Spleen (tissue), 11 donors: ENCODE results near the gene PLD5. TPM values are rescaled to one million over a fixed set of nuclear protein-coding genes. Genes with fewer than 3 reads are reported as not detected.

Experiments
- DNase-seq: peaks from one replicate; pipeline ENCODE4 v3.0.0-alpha.2; 2020
- H3K27ac ChIP-seq, 8 donors: fragments of 200-600 bp; sonication (generic) in 7 of 8; 1 replicate in 4 of 8; 2 replicates in 4 of 8; pipeline versions ENCODE4 v1.5.0 to v1.8.0; 2016 to 2021; ENCODE audit warnings: inconsistent platforms in 4 of 8, mild to moderate bottlenecking in 4 of 8, moderate library complexity in 1 of 8
- H3K27me3 ChIP-seq, 7 donors: fragments of 200-600 bp; sonication (generic) in 6 of 7; replicated peaks in 1 of 7; 1 replicate in 4 of 7; 2 replicates in 3 of 7; pipeline versions ENCODE4 v1.5.0 to v1.8.0; 2016 to 2021; ENCODE audit warnings: inconsistent platforms in 3 of 7, mild to moderate bottlenecking in 1 of 7
- H3K36me3 ChIP-seq, 6 donors: fragments of 200-600 bp; sonication (generic) in 5 of 6; 1 replicate in 4 of 6; 2 replicates in 2 of 6; pipeline versions ENCODE4 v1.5.0 to v1.8.0; 2016 to 2021; ENCODE audit warnings: inconsistent platforms in 2 of 6
- H3K4me1 ChIP-seq, 6 donors: fragments of 200-600 bp; sonication (generic) in 5 of 6; 1 replicate in 3 of 6; 2 replicates in 3 of 6; pipeline versions ENCODE4 v1.5.0 to v1.8.0; 2016 to 2021; ENCODE audit warnings: inconsistent platforms in 3 of 6
- H3K4me3 ChIP-seq, 8 donors: fragments of 200-600 bp; sonication (generic) in 7 of 8; 1 replicate in 4 of 8; 2 replicates in 4 of 8; pipeline versions ENCODE4 v1.5.0 to v1.8.0; 2016 to 2021; ENCODE audit warnings: inconsistent platforms in 4 of 8, mild to moderate bottlenecking in 4 of 8, moderate library complexity in 2 of 8
- H3K9me3 ChIP-seq, 8 donors: fragments of 200-600 bp; sonication (generic) in 7 of 8; 1 replicate in 4 of 8; 2 replicates in 4 of 8; pipeline versions ENCODE4 v1.5.0 to v1.8.0; 2016 to 2021; ENCODE audit warnings: inconsistent platforms in 4 of 8
- POLR2A ChIP-seq, 3 donors: fragments of 450-650 bp; IDR thresholded peaks; one replicate each; pipeline ENCODE4 v1.5.1; 2017; ENCODE audit warnings: antibody characterized with exemption in 3 of 3, mild to moderate bottlenecking in 1 of 3
- POLR2AphosphoS5 ChIP-seq, 3 donors: sonication (generic); formaldehyde crosslinking; IDR thresholded peaks; one replicate each; pipeline ENCODE4 v1.5.1; 2017; ENCODE audit warnings: antibody characterized with exemption in 3 of 3
- WGBS, 5 donors: extraction: QIAGEN DNeasy Blood & Tissue Kit in 3 of 5; methylation state at CpG; one replicate each; pipeline versions ENCODE4 v1.1.5 to v1.1.7; 2013 to 2018; 5-methylcytosine and 5-hydroxymethylcytosine counted together
- intact Hi-C: fragments of 100-400 bp; cut with DNase I; formaldehyde crosslinking; loops from one replicate; pipeline ENCODE4 v1.15.0; 2023; ENCODE audit warnings: low total_unique reads
- polyA plus RNA-seq, 3 donors: library from polyadenylated mRNA; stranded (reverse); fragments of 200-250 nt; gene quantifications; one replicate each; pipeline ENCODE4 v1.2.1, GENCODE V29; 2013
- total RNA-seq, 7 donors: library from RNA; depleted of rRNA in 3 of 7; stranded (reverse); fragments of >200 nt in 3 of 7; fragmentation: NEBNext Ultra II Directional in 4 of 7; extraction: Animal tissue kit (Norgen Biotek cat#: 25700) in 4 of 7; gene quantifications; one replicate each; pipeline versions ENCODE4 v1.1.0 to v1.2.1, GENCODE V29; 2016 to 2021
- TF ChIP-seq, protein P1 (sequence below), 11 experiments: fragments of 200-600 bp in 7 of 11; fragments of 450-650 bp in 4 of 11; sonication (generic) in 4 of 11; IDR thresholded peaks in 8 of 11; conservative IDR thresholded peaks in 3 of 11; 1 replicate in 7 of 11; 2 replicates in 4 of 11; pipeline versions ENCODE4 v1.4.0 to v1.8.0; 2016 to 2021; ENCODE audit warnings: antibody characterized with exemption in 11 of 11, inconsistent platforms in 4 of 11, mild to moderate bottlenecking in 1 of 11
- donor health status: healthy with polysubstance abuse.
- donor health status: DM: no; HTN: no; CAD: no; lungs with moderate emphysema.
- donor health status: DM: no; HTN: no; CAD: no.
- donor health status: Bipolar disorder and iron deficiency.
- donor health status: healthy.
- donor health status: DM: no; HTN: no; CAD: no.
- donor health status: DM: yes; HTN: yes; CAD: no.

Gene PLD5
- total and polyA plus RNA-seq, 10 donors = 0.17 to 1.0 (median 0.44) TPM; not detected in 1

GRCh38 chr1:242546441-242546840 is 21.9 kb upstream of the PLD5 start:
- 83 to 95% (median 91%) methylated on average over 3 of the region's 3 CpGs for WGBS, 5 donors

GRCh38 chr1:242544071-242544470 is 19.6 kb upstream of the PLD5 start:
- peaks cover 0 to 7% (median 0%) of the 10 kb centered on the region in 7 donors for H3K27me3 ChIP-seq
- H3K27ac ChIP-seq = no peak overlapping the region
- TF ChIP-seq POLR2AphosphoS5 (IDR thresholded peaks at IDR 0.05) = no peak
- no peak for TF ChIP-seq POLR2A (IDR thresholded peaks at IDR 0.05)
- TF ChIP-seq, protein P1, sequence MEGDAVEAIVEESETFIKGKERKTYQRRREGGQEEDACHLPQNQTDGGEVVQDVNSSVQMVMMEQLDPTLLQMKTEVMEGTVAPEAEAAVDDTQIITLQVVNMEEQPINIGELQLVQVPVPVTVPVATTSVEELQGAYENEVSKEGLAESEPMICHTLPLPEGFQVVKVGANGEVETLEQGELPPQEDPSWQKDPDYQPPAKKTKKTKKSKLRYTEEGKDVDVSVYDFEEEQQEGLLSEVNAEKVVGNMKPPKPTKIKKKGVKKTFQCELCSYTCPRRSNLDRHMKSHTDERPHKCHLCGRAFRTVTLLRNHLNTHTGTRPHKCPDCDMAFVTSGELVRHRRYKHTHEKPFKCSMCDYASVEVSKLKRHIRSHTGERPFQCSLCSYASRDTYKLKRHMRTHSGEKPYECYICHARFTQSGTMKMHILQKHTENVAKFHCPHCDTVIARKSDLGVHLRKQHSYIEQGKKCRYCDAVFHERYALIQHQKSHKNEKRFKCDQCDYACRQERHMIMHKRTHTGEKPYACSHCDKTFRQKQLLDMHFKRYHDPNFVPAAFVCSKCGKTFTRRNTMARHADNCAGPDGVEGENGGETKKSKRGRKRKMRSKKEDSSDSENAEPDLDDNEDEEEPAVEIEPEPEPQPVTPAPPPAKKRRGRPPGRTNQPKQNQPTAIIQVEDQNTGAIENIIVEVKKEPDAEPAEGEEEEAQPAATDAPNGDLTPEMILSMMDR (IDR thresholded peaks at IDR 0.05 in 8 of 11, conservative IDR thresholded peaks at IDR 0.05 in 3 of 11) = no peak
- intact Hi-C loops = no loop called here
- WGBS, 5 donors = 49 to 58% (median 58%) methylated on average over 2 of the region's 2 CpGs
- no peaks in the 10 kb centered on the region for H3K36me3 ChIP-seq
- H3K4me1 ChIP-seq = no peaks in the 10 kb centered on the region
- no peaks in the 10 kb centered on the region for H3K9me3 ChIP-seq
- DNase-seq = no peak
- no peak overlapping the region for H3K4me3 ChIP-seq

More at GRCh38 chr1:242546441-242546840, 21.9 kb upstream of the PLD5 start:
- Histone ChIP-seq H3K9me3 (no peaks in the 10 kb centered on the region), H3K36me3 (no peaks in the 10 kb centered on the region), H3K4me3 (no peak overlapping the region), H3K4me1 (no peaks in the 10 kb centered on the region), H3K27ac (no peak overlapping the region), H3K27me3 (peaks cover 0 to 7% (median 0%) of the 10 kb centered on the region in 7 donors)
- intact Hi-C loops = no loop called here
- DNase-seq = no peak
- no peak for TF ChIP-seq POLR2A (IDR thresholded peaks at IDR 0.05)
- TF ChIP-seq, protein P1 (IDR thresholded peaks at IDR 0.05 in 8 of 11, conservative IDR thresholded peaks at IDR 0.05 in 3 of 11) = no peak
- TF ChIP-seq POLR2AphosphoS5 (IDR thresholded peaks at IDR 0.05) = no peak

- no peak for TF ChIP-seq POLR2AphosphoS5 (IDR thresholded peaks at IDR 0.05)
- TF ChIP-seq, protein P1 (IDR thresholded peaks at IDR 0.05 in 8 of 11, conservative IDR thresholded peaks at IDR 0.05 in 3 of 11) = no peak
- H3K9me3 ChIP-seq = peaks cover 0 to 5% (median 0%) of the 10 kb centered on the region in 8 donors
- no peak overlapping the region for H3K27ac ChIP-seq
- intact Hi-C loops = no loop called here
- no peaks in the 10 kb centered on the region for H3K36me3 ChIP-seq
- H3K4me3 ChIP-seq = no peak overlapping the region
- WGBS, 5 donors = 85 to 98% (median 90%) methylated on average over 2 of the region's 2 CpGs
- H3K4me1 ChIP-seq = no peaks in the 10 kb centered on the region
- DNase-seq = no peak
- H3K27me3 ChIP-seq = peaks cover 0 to 4% (median 0%) of the 10 kb centered on the region in 7 donors
These were observed 17.8 kb upstream of the PLD5 start for GRCh38 chr1:242542271-242542670.

- no peak for DNase-seq
- TF ChIP-seq, protein P1 (IDR thresholded peaks at IDR 0.05 in 8 of 11, conservative IDR thresholded peaks at IDR 0.05 in 3 of 11) = no peak
- TF ChIP-seq POLR2A (IDR thresholded peaks at IDR 0.05) = no peak
- TF ChIP-seq POLR2AphosphoS5 (IDR thresholded peaks at IDR 0.05) = no peak
- Histone ChIP-seq H3K9me3 (peaks cover 0 to 5% (median 0%) of the 10 kb centered on the region in 8 donors), H3K4me3 (no peak overlapping the region), H3K4me1 (no peaks in the 10 kb centered on the region), H3K36me3 (no peaks in the 10 kb centered on the region), H3K27ac (no peak overlapping the region), H3K27me3 (no peaks in the 10 kb centered on the region)
- 41 to 73% (median 55%) methylated on average over 1 of the region's 1 CpG for WGBS, 5 donors
- intact Hi-C loops = no loop called here
These were observed 11.5 kb upstream of the PLD5 start for GRCh38 chr1:242535986-242536385.
